NCI-H345 treated with DMSO at 0.1 percent for 48 hours (cell line): Measurements from ENCODE around the gene ACTL9.

Experiments used
- DNase-seq: peaks from one replicate; lab custom pipeline; 2025; ENCODE audit not compliant: unreplicated experiment; lab: John Stamatoyannopoulos, UW

The ACTL9 gene

GRCh38 chr19:8686549-8686948 lies 12.0 kb downstream of the ACTL9 start:
- DNase-seq: no peak

- DNase-seq: no peak
These were observed 14.3 kb downstream of the ACTL9 start for GRCh38 chr19:8684001-8684902.

GRCh38 chr19:8682931-8683330 lies 15.7 kb downstream of the ACTL9 start:
- no peak for DNase-seq

- no peak for DNase-seq
These were observed 16.1 kb downstream of the ACTL9 start for GRCh38 chr19:8682472-8682871.

GRCh38 chr19:8681345-8682029 lies 17.1 kb downstream of the ACTL9 start:
- DNase-seq: no peak

- DNase-seq: no peak
These were observed 17.8 kb downstream of the ACTL9 start for GRCh38 chr19:8680676-8681344.

GRCh38 chr19:8678244-8678807 lies 20.3 kb downstream of the ACTL9 start:
- DNase-seq: no peak

GRCh38 chr19:8675066-8675465 lies 23.5 kb downstream of the ACTL9 start:
- no peak for DNase-seq

GRCh38 chr19:8673276-8673891 lies 25.2 kb downstream of the ACTL9 start:
- DNase-seq: no peak

- DNase-seq: no peak
These were observed 31.7 kb downstream of the ACTL9 start for GRCh38 chr19:8666814-8667405.

- DNase-seq: no peak
These were observed 33.0 kb downstream of the ACTL9 start for GRCh38 chr19:8665468-8666213.

- DNase-seq: no peak
These were observed 33.9 kb downstream of the ACTL9 start for GRCh38 chr19:8664671-8665057.

GRCh38 chr19:8663920-8664670 lies 34.5 kb downstream of the ACTL9 start:
- no peak for DNase-seq

- no peak for DNase-seq
These were observed 36.3 kb downstream of the ACTL9 start for GRCh38 chr19:8662263-8662662.

GRCh38 chr19:8659905-8660304 lies 38.7 kb downstream of the ACTL9 start:
- no peak for DNase-seq

- no peak for DNase-seq
These were observed 40.7 kb downstream of the ACTL9 start for GRCh38 chr19:8657869-8658268.

GRCh38 chr19:8655340-8655709 lies 43.3 kb downstream of the ACTL9 start:
- no peak for DNase-seq

- DNase-seq: no peak
These were observed 43.8 kb downstream of the ACTL9 start for GRCh38 chr19:8654591-8655339.

- no peak for DNase-seq
These were observed 50.4 kb downstream of the ACTL9 start for GRCh38 chr19:8648240-8648639.
